ENCODE data around the gene EREG. TPM values are rescaled to one million over a fixed set of nuclear protein-coding genes. Genes with fewer than 3 reads are reported as not detected.

EREG gene
- total RNA-seq, 1 experiment from 2014 or later: 0.06 TPM

GRCh38 chr4:74426101-74426500 is 61.2 kb downstream of the EREG start:
- no peak for DNase-seq (ENCODE audit: low read depth)

GRCh38 chr4:74428276-74428675 is 63.3 kb downstream of the EREG start:
- DNase-seq (ENCODE audit: low read depth): no peak

DNA sequence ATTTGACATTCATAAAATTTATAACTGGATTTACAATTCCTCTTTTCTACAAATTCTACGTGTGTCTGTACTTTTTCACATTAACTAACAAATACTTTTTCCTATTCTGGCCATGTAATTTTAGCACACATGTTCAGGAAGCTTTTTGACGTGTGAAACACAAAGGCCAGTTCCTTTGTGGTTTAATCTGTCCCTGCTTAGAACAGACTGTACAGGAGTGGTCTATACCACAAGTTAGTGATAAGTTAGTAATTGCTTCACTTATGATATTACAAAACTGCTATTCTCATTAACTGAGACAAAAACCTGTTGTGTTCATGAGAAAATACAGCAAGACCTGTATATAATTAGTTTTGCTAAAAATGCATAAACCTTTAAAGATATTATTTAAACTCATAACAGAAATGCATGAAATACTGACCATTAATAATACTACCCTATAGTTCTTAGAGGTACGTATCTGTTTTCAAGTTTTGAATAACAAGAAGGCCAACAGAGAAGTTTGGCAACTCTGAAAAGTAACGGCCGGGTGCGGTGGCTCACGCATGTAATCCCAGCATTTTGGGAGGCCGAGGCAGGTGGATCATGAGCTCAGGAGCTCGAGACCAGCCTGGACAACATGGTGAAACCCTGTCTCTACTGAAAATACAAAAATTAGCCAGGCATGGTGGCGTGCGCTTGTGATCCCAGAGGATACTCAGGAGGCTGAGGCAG is 66.3 kb downstream of the EREG start:
- DNase-seq (ENCODE audit: low read depth): no peak

DNA sequence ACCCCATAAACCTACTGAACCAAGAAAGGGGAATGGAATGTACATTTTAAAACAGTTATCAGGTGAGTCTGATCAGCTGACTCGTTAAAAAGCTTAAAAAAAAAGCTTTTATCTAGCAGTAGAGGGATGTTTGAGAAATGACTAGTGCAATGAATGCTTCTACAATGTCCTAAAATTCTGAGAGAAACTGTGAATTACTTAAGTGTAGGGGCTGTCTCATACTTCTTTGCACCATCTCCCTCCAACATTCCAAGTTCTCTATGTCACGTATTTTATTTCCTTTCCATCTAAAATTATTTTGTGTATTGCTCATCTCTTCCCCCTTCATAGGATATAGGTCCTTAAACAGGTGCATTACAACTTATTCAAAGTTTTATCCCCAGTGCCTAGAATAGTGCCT is 68.1 kb downstream of the EREG start:
- no peak for DNase-seq (ENCODE audit: low read depth)

- no peak for DNase-seq (ENCODE audit: low read depth)
Observed at GRCh38 chr4:74433541-74434172, 68.7 kb downstream of the EREG start.

- DNase-seq (ENCODE audit: low read depth): no peak
Observed at GRCh38 chr4:74435296-74435695, 70.4 kb downstream of the EREG start.

DNA sequence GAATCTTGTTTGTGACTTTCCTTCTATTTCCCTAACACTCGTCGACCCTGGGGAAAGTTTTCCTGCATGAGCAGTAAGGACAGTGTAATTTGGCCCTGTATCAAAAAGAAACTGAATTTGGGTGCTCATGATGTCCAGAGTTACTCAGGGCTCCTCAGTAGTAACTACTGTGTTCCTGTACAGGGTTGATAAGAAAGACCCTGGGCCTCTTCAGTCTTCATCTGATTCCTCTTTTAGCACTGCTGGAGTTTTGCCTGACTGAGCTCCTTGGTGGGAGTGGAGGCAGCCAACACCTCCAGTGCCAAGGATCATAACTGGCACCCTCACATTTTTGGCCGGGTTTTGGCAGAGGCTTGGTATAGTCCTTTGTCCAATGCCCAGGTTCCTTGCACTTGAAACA is 72.9 kb downstream of the EREG start:
- DNase-seq (ENCODE audit: low read depth): no peak

Other genes with a start within 250 kb of the EREG start
- 7.9 and 16.3 TPM in 2 replicates for gene MTHFD2L, start 207.0 kb upstream of the EREG start, total RNA-seq (2014; rRNA removed; shearing (Covaris generic))
- gene EPGN, start 56.7 kb upstream of the EREG start, total RNA-seq (2014; rRNA removed; shearing (Covaris generic)): 1.3 TPM in 1 of 2 replicates, not detected in the other
- gene AREG, start 80.0 kb downstream of the EREG start, total RNA-seq (2014; rRNA removed; shearing (Covaris generic)): 0.29 TPM in 1 of 2 replicates, not detected in the other

Measured in Daoy (cell line).